ENCODE data around the gene UCN2. TPM values are rescaled to one million over a fixed set of nuclear protein-coding genes. Genes with fewer than 3 reads are reported as not detected.

The UCN2 gene
- total and polyA plus RNA-seq, 2 of the 8 experiments (the other 6 are each of a cell fraction or from before 2014, with no cell fraction given) = 0.14 TPM; not detected in 1

DNA sequence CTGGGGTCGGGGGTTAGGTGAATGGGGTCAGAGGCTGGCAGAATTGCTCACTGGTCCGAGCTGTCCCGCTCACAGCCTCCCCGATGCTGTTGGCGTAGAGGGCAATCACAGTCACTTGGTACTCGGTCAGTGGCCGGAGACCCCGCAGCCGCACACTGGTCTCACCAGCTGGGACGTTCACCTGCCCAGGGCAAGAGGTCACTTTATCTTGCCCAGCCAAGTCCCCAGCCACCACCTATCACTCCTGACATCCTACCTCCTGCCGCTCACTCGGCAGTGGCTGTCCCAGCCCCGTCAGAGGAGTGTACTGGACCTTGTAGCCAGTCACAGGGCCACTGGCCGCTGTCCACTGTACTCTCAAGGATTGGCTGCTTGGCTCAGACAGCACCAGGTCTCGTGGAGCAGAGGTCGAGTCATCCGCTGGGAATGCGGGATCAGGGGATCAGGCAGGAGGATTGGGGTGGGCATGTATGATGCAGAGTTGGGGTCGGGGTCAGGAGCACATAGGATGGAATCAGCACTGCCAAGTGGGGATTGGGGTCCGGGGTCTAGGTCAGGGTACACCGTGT lies 29.0 kb upstream of the UCN2 start:
- no peak overlapping the region; the same call in 1 of the 2 replicates for H4K8ac ChIP-seq (ENCODE audit: extremely low read depth, insufficient read depth, low read length)
- no peak overlapping the region for H2BK20ac ChIP-seq (ENCODE audit: low read length)
- 94% methylated on average over 20 of the region's 21 CpGs; no CpG with 5 or more reads in 1 of the 2 experiments for WGBS, 2 experiments (ENCODE audit: extremely low coverage in 1 of 2, insufficient coverage in 1 of 2, insufficient read length in 1 of 2, insufficient replicate concordance in 2 of 2, low coverage in 1 of 2, low lambda C conversion rate in 2 of 2, missing lambda C conversion rate in 1 of 2)
- H3K9ac ChIP-seq (replicated peaks in 1 of 4; ENCODE audit: extremely low read depth in 1 of 4, low read depth in 3 of 4, low read length in 3 of 4) = no peak overlapping the region; a peak in 1 of 7 replicates
- H2BK12ac ChIP-seq (ENCODE audit: low read depth, low read length) = no peak overlapping the region
- H3K23me2 ChIP-seq (ENCODE audit: low read depth, low read length) = peaks cover 1% of the 10 kb centered on the region; the same call in 1 of the 2 replicates
- H4K20me1 ChIP-seq (replicated peaks in 1 of 2; ENCODE audit: control insufficient read depth in 1 of 2, insufficient read depth in 2 of 2, low read length in 2 of 2) = peaks cover 0 to 11% of the 10 kb centered on the region in 2 experiments
- H3K4me2 ChIP-seq (ENCODE audit: insufficient read depth in 1 of 2, low read depth in 2 of 2, low read length in 2 of 2) = no peak overlapping the region
- H3K14ac ChIP-seq (ENCODE audit: insufficient read length) = no peak overlapping the region
- peaks cover 3 to 23% (median 15%) of the 10 kb centered on the region in 4 experiments; a peak in 6 of 7 replicates for H3K4me1 ChIP-seq (replicated peaks in 1 of 4; ENCODE audit: control insufficient read depth in 3 of 4, insufficient read depth in 4 of 4, low read length in 3 of 4)
- H2AK5ac ChIP-seq (ENCODE audit: low read depth, low read length) = no peak overlapping the region
- H2BK15ac ChIP-seq (ENCODE audit: low read length) = no peak overlapping the region
- H2AFZ ChIP-seq (ENCODE audit: low read length) = no peak overlapping the region
- CTCF ChIA-PET (ENCODE audit: partially characterized antibody) = interaction anchor here (0.8 to 1.4 kb wide), 3 partner anchors 32 to 43 kb away, joined by 3 to 4 read pairs (median 4); partner anchors contain the start of gene SLC26A6
- no peak overlapping the region for H3K18ac ChIP-seq (ENCODE audit: extremely low read depth, low read length)
- H4K5ac ChIP-seq (ENCODE audit: insufficient read length, low read depth, low read length) = no peak overlapping the region
- DNase-seq (ENCODE audit: low read depth in 1 of 2, low spot score in 2 of 2) (no peak), FAIRE-seq (no peak)
- H3K27me3 ChIP-seq (replicated peaks in 1 of 4; ENCODE audit: control insufficient read depth in 3 of 4, extremely low read depth in 1 of 4, insufficient read depth in 3 of 4, low read length in 3 of 4) = peaks cover 0 to 6% (median 0%) of the 10 kb centered on the region in 4 experiments; a peak in 4 of 7 replicates
- H3K4ac ChIP-seq (replicated peaks; ENCODE audit: insufficient read length, low read depth, low read length) = no peak overlapping the region
- no peaks in the 10 kb centered on the region for H3K79me1 ChIP-seq (ENCODE audit: low read depth, low read length)
- H3K56ac ChIP-seq (replicated peaks; ENCODE audit: insufficient read length, low read depth, low read length) = no peak overlapping the region
- H3K9me3 ChIP-seq (ENCODE audit: insufficient read depth in 2 of 2, low read depth in 1 of 2, low read length in 1 of 2) = no peaks in the 10 kb centered on the region
- POLR2A ChIA-PET (ENCODE audit: partially characterized antibody) = interaction anchor here (0.7 to 1.6 kb wide), 4 partner anchors 11 to 71 kb away, joined by 3 to 5 read pairs (median 3); partner anchors contain the start of gene SLC26A6
- H3K23ac ChIP-seq (ENCODE audit: insufficient read length) = no peak overlapping the region
- H3K4me3 ChIP-seq (ENCODE audit: extremely low read depth in 1 of 4, insufficient read depth in 2 of 4, low read depth in 3 of 4, low read length in 4 of 4) = no peak overlapping the region
- no peak overlapping the region for H2BK120ac ChIP-seq (replicated peaks; ENCODE audit: low read depth, low read length)
- H4K91ac ChIP-seq (replicated peaks; ENCODE audit: insufficient read length, low read length) = no peak overlapping the region
- H3K36me3 ChIP-seq (ENCODE audit: control insufficient read depth in 2 of 4, insufficient read depth in 4 of 4, low read length in 3 of 4) = no peaks in the 10 kb centered on the region
- H2BK5ac ChIP-seq (ENCODE audit: low read depth, low read length) = no peak overlapping the region
- H3K79me2 ChIP-seq (ENCODE audit: control insufficient read depth in 1 of 2, insufficient read depth in 2 of 2, low read length in 2 of 2) = no peaks in the 10 kb centered on the region
- H3K27ac ChIP-seq (ENCODE audit: low read depth, low read length) = no peak overlapping the region
- TF ChIP-seq SUZ12 (IDR thresholded peaks at IDR 0.05; ENCODE audit: low read length) (no peak), GABPA (IDR thresholded peaks at IDR 0.05; ENCODE audit: borderline replicate concordance, insufficient read depth, low read length) (no peak), EGR1 (IDR thresholded peaks at IDR 0.05; ENCODE audit: borderline replicate concordance, low read depth, low read length) (no peak), SRF (IDR thresholded peaks at IDR 0.05; ENCODE audit: low read depth, low read length) (no peak), BRCA1 (IDR thresholded peaks at IDR 0.05; ENCODE audit: low read depth, low read length) (no peak), SAP30 (IDR thresholded peaks at IDR 0.05; ENCODE audit: insufficient read depth, insufficient replicate concordance, low read length) (no peak), SIN3A (conservative IDR thresholded peaks at IDR 0.05 in 1 of 2, IDR thresholded peaks at IDR 0.05 in 1 of 2; ENCODE audit: low read depth in 1 of 2, low read length in 2 of 2) (no peak), CBX8 (IDR thresholded peaks at IDR 0.05; ENCODE audit: borderline replicate concordance, low read depth, low read length) (no peak), NANOG (IDR thresholded peaks at IDR 0.05; ENCODE audit: insufficient read depth, low read depth, low read length, poor library complexity, severe bottlenecking) (no peak), CEBPB (IDR thresholded peaks at IDR 0.05; ENCODE audit: low read depth, low read length) (no peak), EP300 (IDR thresholded peaks at IDR 0.05; ENCODE audit: borderline replicate concordance in 1 of 2, low read depth in 2 of 2, low read length in 2 of 2) (no peak), ASH2L (IDR thresholded peaks at IDR 0.05; ENCODE audit: low read length) (no peak)

All from H1 (cell line).